ENCODE results near the gene PCAT7. TPM values are rescaled to one million over a fixed set of nuclear protein-coding genes. Genes with fewer than 3 reads are reported as not detected.

PCAT7 gene
- total and polyA plus RNA-seq, 2 of the 4 experiments (the other 2 are of a cell fraction), result not detected

DNA sequence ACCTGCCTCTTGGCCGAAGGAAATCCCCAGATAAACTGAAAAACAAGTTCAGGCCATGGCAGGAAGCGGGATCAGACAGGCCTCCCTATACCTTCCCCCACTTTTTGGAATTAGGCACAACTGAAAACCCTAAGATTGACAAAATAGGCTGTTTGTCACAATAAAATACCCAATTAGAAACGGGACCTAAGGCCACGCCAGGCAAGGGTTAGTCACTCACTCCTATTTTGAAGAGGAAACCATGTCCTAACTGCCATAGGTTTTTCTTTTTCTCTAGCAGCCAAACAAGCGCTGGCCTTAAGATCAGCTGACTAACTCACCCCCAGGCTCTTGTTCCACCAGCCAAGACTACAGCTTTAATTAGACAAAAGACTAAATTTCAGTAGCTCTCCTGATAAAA lies 26.8 kb downstream of the PCAT7 start:
- Histone ChIP-seq H3K27me3 (ENCODE audit: control insufficient read depth, insufficient read depth, low read length) (no peaks in the 10 kb centered on the region; the same call in 1 of the 2 replicates), H2BK20ac (ENCODE audit: low read depth, low read length) (no peak overlapping the region), H3K4me3 (ENCODE audit: insufficient read depth, low read depth, low read length) (no peak overlapping the region), H2BK120ac (ENCODE audit: low read depth, low read length) (no peak overlapping the region), H3K4me1 (ENCODE audit: control insufficient read depth, insufficient read depth, low read length) (no peaks in the 10 kb centered on the region), H3K9me1 (ENCODE audit: insufficient read depth, low read length) (no peaks in the 10 kb centered on the region), H3K4me2 (ENCODE audit: low read depth, low read length) (no peak overlapping the region), H3K18ac (ENCODE audit: low read depth, low read length) (no peak overlapping the region), H3K9me3 (ENCODE audit: control insufficient read depth, insufficient read depth, low read length) (no peaks in the 10 kb centered on the region), H4K20me1 (ENCODE audit: insufficient read depth, low read length) (no peaks in the 10 kb centered on the region), H3K36me3 (ENCODE audit: control insufficient read depth, insufficient read depth, low read length) (no peaks in the 10 kb centered on the region), H2BK5ac (ENCODE audit: low read depth, low read length, poor library complexity, severe bottlenecking) (no peak overlapping the region), H3K4ac (ENCODE audit: low read depth, low read length) (no peak overlapping the region), H4K91ac (ENCODE audit: insufficient read depth, low read depth, low read length) (no peak overlapping the region), H2AFZ (replicated peaks; ENCODE audit: low read length, poor library complexity) (no peak overlapping the region), H2AK5ac (ENCODE audit: low read depth, low read length) (no peak overlapping the region), H4K5ac (ENCODE audit: low read depth, low read length) (no peak overlapping the region), H3K27ac (ENCODE audit: insufficient read depth, low read length) (no peak overlapping the region), H3K9ac (ENCODE audit: low read depth, low read length) (no peak overlapping the region), H3K14ac (replicated peaks; ENCODE audit: low read depth, low read length) (no peak overlapping the region), H3K56ac (ENCODE audit: extremely low read depth, insufficient read depth, low read length) (no peak overlapping the region), H3K79me1 (ENCODE audit: low read depth in 1 of 2, low read length in 2 of 2) (no peaks in the 10 kb centered on the region), H4K8ac (ENCODE audit: low read depth in 2 of 2, low read length in 2 of 2) (no peak overlapping the region), H2AK9ac (replicated peaks; ENCODE audit: low read depth, low read length, poor library complexity) (no peak overlapping the region), H2BK15ac (ENCODE audit: low read depth, low read length) (no peak overlapping the region), H3K23ac (ENCODE audit: low read depth, low read length) (no peak overlapping the region)
- intact Hi-C loops (cut with micrococcal nuclease) (no loop called here), dilution Hi-C loops (cut with HindIII; ENCODE audit: low sequenced_read_pairs, unreplicated experiment) (no loop called here), in situ Hi-C loops (cut with MboI; ENCODE audit: low sequenced_read_pairs) (no loop called here)
- no peak for ATAC-seq (ENCODE audit: low read depth)
- ChIA-PET POLR2A (ENCODE audit: unreplicated experiment) (no interaction called here), CTCF (no interaction called here)
- DNase-seq, result no peak
- no TSS peak for BruUV-seq (replicated peaks)
- no peak for TF ChIP-seq POLR2A (IDR thresholded peaks at IDR 0.05; ENCODE audit: low read depth, low read length)
- no peak for TF ChIP-seq CEBPB (IDR thresholded peaks at IDR 0.05; ENCODE audit: low read depth, low read length)
- no peak for TF ChIP-seq BHLHE40 (IDR thresholded peaks at IDR 0.05; ENCODE audit: low read depth, low read length)
- TF ChIP-seq, protein P1, sequence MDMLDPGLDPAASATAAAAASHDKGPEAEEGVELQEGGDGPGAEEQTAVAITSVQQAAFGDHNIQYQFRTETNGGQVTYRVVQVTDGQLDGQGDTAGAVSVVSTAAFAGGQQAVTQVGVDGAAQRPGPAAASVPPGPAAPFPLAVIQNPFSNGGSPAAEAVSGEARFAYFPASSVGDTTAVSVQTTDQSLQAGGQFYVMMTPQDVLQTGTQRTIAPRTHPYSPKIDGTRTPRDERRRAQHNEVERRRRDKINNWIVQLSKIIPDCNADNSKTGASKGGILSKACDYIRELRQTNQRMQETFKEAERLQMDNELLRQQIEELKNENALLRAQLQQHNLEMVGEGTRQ (IDR thresholded peaks at IDR 0.05; ENCODE audit: low read depth, low read length), result no peak
- TF ChIP-seq MAZ (IDR thresholded peaks at IDR 0.05; ENCODE audit: borderline replicate concordance, low read depth, low read length), result no peak
- TF ChIP-seq CHD1 (IDR thresholded peaks at IDR 0.05; ENCODE audit: low read depth, low read length), result no peak
- WGBS, 2 experiments (ENCODE audit: extremely low coverage in 2 of 2, insufficient read length in 1 of 2), result 56% methylated on average over 4 of the region's 5 CpGs; no CpG with 5 or more reads in 1 of the 2 experiments

Data from IMR-90 (cell line).